Caco-2 (cell line): ENCODE data around the gene GPR65. TPM values are rescaled to one million over a fixed set of nuclear protein-coding genes. Genes with fewer than 3 reads are reported as not detected.

Source experiments
- BruUV-seq: library from RNA; stranded (reverse); fragments of 400-500 nt; replicated peaks from 2 replicates; lab custom pipeline; 2021; lab: Mats Ljungman, UMichigan
- CTCF ChIA-PET: fragments of 300-600 bp; sonication (Branson Sonifier 250); formaldehyde crosslinking; loops from one replicate; lab custom pipeline; 2022; ENCODE audit warnings: antibody characterized with exemption; lab: Charles Lee
- POLR2A ChIA-PET: fragments of 300-600 bp; sonication (Branson Sonifier 250); formaldehyde crosslinking; loops from one replicate; lab custom pipeline; 2022; ENCODE audit warnings: antibody characterized with exemption; lab: Charles Lee
- DNase-seq, 2 experiments: peaks; one replicate each; pipeline versions ENCODE4 v3.0.0 to v3.0.0-alpha.2; 2020 to 2022
- H3K27me3 ChIP-seq: replicated peaks from 2 replicates; pipeline ENCODE4 v1.6.0; 2011; ENCODE audit warnings: low read length; ENCODE audit not compliant: control insufficient read depth, insufficient read depth
- H3K36me3 ChIP-seq: 2 replicates; pipeline ENCODE4 v1.5.1; 2011; ENCODE audit warnings: low read length; ENCODE audit not compliant: control insufficient read depth, insufficient read depth
- H3K4me1 ChIP-seq: fragments of 250-450 bp; sonication (Bioruptor Pico); 2 replicates; pipeline ENCODE4 v1.5.1; 2020; ENCODE audit warnings: mild to moderate bottlenecking
- H3K4me3 ChIP-seq: 2 replicates; pipeline ENCODE4 v1.5.1; 2011; ENCODE audit warnings: low read depth, mild to moderate bottlenecking, control low read depth, low read length
- H3K9me3 ChIP-seq: fragments of 250-450 bp; sonication (Bioruptor Pico); 2 replicates; pipeline ENCODE4 v1.5.1; 2020; ENCODE audit warnings: mild to moderate bottlenecking, moderate library complexity
- H3K27ac Mint-ChIP-seq: one replicate; pipeline ENCODE4 v1.8.0; 2022; ENCODE audit warnings: mixed read lengths; ENCODE audit not compliant: unreplicated experiment
- H3K27me3 Mint-ChIP-seq: one replicate; pipeline ENCODE4 v1.8.0; 2022; ENCODE audit warnings: mixed read lengths; ENCODE audit not compliant: insufficient read depth, unreplicated experiment
- H3K36me3 Mint-ChIP-seq: one replicate; pipeline ENCODE4 v1.8.0; 2022; ENCODE audit warnings: mild to moderate bottlenecking, mixed read lengths; ENCODE audit not compliant: insufficient read depth, unreplicated experiment
- H3K4me1 Mint-ChIP-seq: one replicate; pipeline ENCODE4 v1.8.0; 2022; ENCODE audit warnings: low read depth, mixed read lengths; ENCODE audit not compliant: unreplicated experiment
- H3K4me3 Mint-ChIP-seq: one replicate; pipeline ENCODE4 v1.8.0; 2022; ENCODE audit warnings: mild to moderate bottlenecking, moderate library complexity, mixed read lengths; ENCODE audit not compliant: unreplicated experiment
- H3K9me3 Mint-ChIP-seq: one replicate; pipeline ENCODE4 v1.8.0; 2022; ENCODE audit warnings: mixed read lengths; ENCODE audit not compliant: unreplicated experiment
- intact Hi-C: fragments of 100-400 bp; cut with micrococcal nuclease; formaldehyde crosslinking; loops from one replicate; pipeline ENCODE4 v1.10.0; 2022; ENCODE audit not compliant: unreplicated experiment
- total RNA-seq: library from RNA; stranded (reverse); gene quantifications from 2 replicates; pipeline ENCODE4 v1.2.3, GENCODE V29; 2022
- TF ChIP-seq, protein P1 (sequence below), 2 experiments: fragments of 200-600 bp in 1 of 2; IDR thresholded peaks; 1 replicate in 1 of 2; 2 replicates in 1 of 2; pipeline versions ENCODE4 v1.5.1 to v1.8.0; 2011 to 2022; ENCODE audit warnings: antibody characterized with exemption in 1 of 2, control low read depth in 1 of 2, inconsistent platforms in 1 of 2, low read depth in 1 of 2, low read length in 1 of 2, mild to moderate bottlenecking in 1 of 2, moderate library complexity in 1 of 2; ENCODE audit not compliant: insufficient read depth in 1 of 2, severe bottlenecking in 1 of 2, unreplicated experiment in 1 of 2

GPR65 gene
- total RNA-seq, 1 experiment from 2014 or later: not detected

DNA sequence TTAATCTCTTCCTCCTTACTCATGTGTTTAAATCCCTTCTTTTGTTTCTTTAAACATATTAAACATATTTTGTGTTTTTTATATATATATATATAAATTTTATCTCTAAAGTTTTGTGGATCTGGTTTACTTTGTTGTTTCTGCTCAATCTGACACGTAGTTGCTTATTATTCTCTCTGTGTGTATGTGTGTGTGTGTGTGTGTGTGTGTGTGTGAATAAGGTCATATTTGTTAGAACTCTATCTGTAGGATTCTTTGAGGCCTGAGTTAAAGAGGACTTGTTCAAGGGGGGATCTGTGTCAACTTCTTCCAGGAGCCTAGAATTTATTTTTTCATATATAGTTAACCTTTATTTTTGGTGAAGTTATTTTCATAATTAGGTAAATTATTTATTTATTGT lies 2.7 kb downstream of the GPR65 start:
- BruUV-seq: no TSS peak
- Mint-ChIP-seq H3K36me3 (no peaks in the 10 kb centered on the region), H3K27ac (no peak overlapping the region), H3K9me3 (no peaks in the 10 kb centered on the region), H3K4me3 (no peak overlapping the region), H3K4me1 (peaks cover 7% of the 10 kb centered on the region), H3K27me3 (peaks cover 6% of the 10 kb centered on the region)
- Histone ChIP-seq H3K27me3 (no peaks in the 10 kb centered on the region), H3K4me1 (no peaks in the 10 kb centered on the region), H3K9me3 (no peaks in the 10 kb centered on the region), H3K4me3 (no peak overlapping the region), H3K36me3 (no peaks in the 10 kb centered on the region)
- CTCF ChIA-PET: no interaction called here
- intact Hi-C loops: no loop called here
- POLR2A ChIA-PET: no interaction called here
- TF ChIP-seq, protein P1, sequence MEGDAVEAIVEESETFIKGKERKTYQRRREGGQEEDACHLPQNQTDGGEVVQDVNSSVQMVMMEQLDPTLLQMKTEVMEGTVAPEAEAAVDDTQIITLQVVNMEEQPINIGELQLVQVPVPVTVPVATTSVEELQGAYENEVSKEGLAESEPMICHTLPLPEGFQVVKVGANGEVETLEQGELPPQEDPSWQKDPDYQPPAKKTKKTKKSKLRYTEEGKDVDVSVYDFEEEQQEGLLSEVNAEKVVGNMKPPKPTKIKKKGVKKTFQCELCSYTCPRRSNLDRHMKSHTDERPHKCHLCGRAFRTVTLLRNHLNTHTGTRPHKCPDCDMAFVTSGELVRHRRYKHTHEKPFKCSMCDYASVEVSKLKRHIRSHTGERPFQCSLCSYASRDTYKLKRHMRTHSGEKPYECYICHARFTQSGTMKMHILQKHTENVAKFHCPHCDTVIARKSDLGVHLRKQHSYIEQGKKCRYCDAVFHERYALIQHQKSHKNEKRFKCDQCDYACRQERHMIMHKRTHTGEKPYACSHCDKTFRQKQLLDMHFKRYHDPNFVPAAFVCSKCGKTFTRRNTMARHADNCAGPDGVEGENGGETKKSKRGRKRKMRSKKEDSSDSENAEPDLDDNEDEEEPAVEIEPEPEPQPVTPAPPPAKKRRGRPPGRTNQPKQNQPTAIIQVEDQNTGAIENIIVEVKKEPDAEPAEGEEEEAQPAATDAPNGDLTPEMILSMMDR (IDR thresholded peaks at IDR 0.05; ENCODE audit: insufficient read depth in 1 of 2, low read depth in 1 of 2, low read length in 1 of 2, severe bottlenecking in 1 of 2, unreplicated experiment in 1 of 2): no peak
- DNase-seq: no peak

DNA sequence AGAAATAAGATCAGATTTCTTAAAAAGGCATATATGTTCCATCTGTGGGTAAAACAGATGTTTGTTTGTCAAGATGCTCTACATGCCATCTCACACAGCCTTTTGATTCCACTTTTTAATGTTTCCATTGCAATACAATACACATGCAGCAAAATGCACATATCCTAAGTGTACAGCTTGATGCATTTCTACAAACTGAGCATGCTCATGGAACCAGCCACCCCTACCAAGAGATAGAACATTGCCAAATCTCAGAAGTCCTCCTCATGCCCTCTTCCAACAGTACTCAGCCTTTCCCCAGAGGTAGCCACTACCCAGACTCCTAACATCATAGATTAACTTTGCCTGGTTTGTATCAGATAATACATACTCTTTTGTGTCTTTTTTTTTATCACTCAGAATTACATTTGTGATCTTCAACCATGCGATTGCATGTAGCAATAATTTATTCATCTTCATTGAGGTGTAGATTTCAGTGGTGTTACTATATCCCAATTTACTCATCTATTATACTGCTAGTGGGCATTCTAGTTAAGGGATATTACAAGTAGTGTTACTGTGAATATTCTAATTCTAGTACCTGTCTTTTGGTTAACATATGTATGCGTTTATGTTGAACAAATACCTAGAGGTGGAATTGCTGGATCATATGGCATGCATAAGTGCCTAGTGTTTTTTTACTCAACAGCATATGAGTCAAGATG lies 3.3 kb downstream of the GPR65 start:
- Histone ChIP-seq H3K36me3 (no peaks in the 10 kb centered on the region), H3K27me3 (no peaks in the 10 kb centered on the region), H3K4me3 (no peak overlapping the region), H3K9me3 (no peaks in the 10 kb centered on the region), H3K4me1 (no peaks in the 10 kb centered on the region)
- no peak for DNase-seq
- no peaks in the 10 kb centered on the region for H3K36me3 Mint-ChIP-seq
- ChIA-PET CTCF (no interaction called here), POLR2A (no interaction called here)
- H3K27ac Mint-ChIP-seq: no peak overlapping the region
- TF ChIP-seq, protein P1 (IDR thresholded peaks at IDR 0.05; ENCODE audit: insufficient read depth in 1 of 2, low read depth in 1 of 2, low read length in 1 of 2, severe bottlenecking in 1 of 2, unreplicated experiment in 1 of 2): no peak
- no peaks in the 10 kb centered on the region for H3K9me3 Mint-ChIP-seq
- intact Hi-C loops: no loop called here
- H3K4me3 Mint-ChIP-seq: no peak overlapping the region
- peaks cover 7% of the 10 kb centered on the region for H3K4me1 Mint-ChIP-seq
- no TSS peak for BruUV-seq
- peaks cover 6% of the 10 kb centered on the region for H3K27me3 Mint-ChIP-seq

GRCh38 chr14:88009486-88009885 lies 4.6 kb downstream of the GPR65 start:
- H3K27ac Mint-ChIP-seq: no peak overlapping the region
- H3K9me3 Mint-ChIP-seq: no peaks in the 10 kb centered on the region
- peaks cover 7% of the 10 kb centered on the region for H3K4me1 Mint-ChIP-seq
- no peak for DNase-seq
- no TSS peak for BruUV-seq
- TF ChIP-seq, protein P1 (IDR thresholded peaks at IDR 0.05; ENCODE audit: insufficient read depth in 1 of 2, low read depth in 1 of 2, low read length in 1 of 2, severe bottlenecking in 1 of 2, unreplicated experiment in 1 of 2): no peak
- Histone ChIP-seq H3K27me3 (no peaks in the 10 kb centered on the region), H3K9me3 (no peaks in the 10 kb centered on the region), H3K4me1 (no peaks in the 10 kb centered on the region), H3K36me3 (no peaks in the 10 kb centered on the region), H3K4me3 (no peak overlapping the region)
- intact Hi-C loops: no loop called here
- ChIA-PET POLR2A (no interaction called here), CTCF (no interaction called here)
- no peaks in the 10 kb centered on the region for H3K36me3 Mint-ChIP-seq
- peaks cover 9% of the 10 kb centered on the region for H3K27me3 Mint-ChIP-seq
- no peak overlapping the region for H3K4me3 Mint-ChIP-seq
